Activated CD4-positive, alpha-beta T cell treated with anti-CD3 and anti-CD28 coated beads, Interleukin-2, amount 10 ng/mL, durations not matched to agents 7 days and 5 days (primary cell): ENCODE measurements around the gene BCKDHA. TPM values are rescaled to one million over a fixed set of nuclear protein-coding genes. Genes with fewer than 3 reads are reported as not detected.
"Not testable (repeated sequence)": the region's sequence is repeated elsewhere in the genome, so short reads cannot be mapped to it uniquely, and the experiment has no call there.

Source experiments
- CTCF ChIA-PET: fragments of 350-600 bp; sonication (Branson Sonifier 250); formaldehyde crosslinking; loops from one replicate; lab custom pipeline; 2021; ENCODE audit warnings: antibody characterized with exemption; lab: Charles Lee
- POLR2A ChIA-PET: fragments of 350-600 bp; sonication (Branson Sonifier 250); formaldehyde crosslinking; loops from one replicate; lab custom pipeline; 2021; ENCODE audit warnings: antibody characterized with exemption; lab: Charles Lee
- DNase-seq: peaks from one replicate; pipeline ENCODE4 v3.0.0-alpha.2; 2020
- H3K27ac Mint-ChIP-seq: one replicate; pipeline ENCODE4 v1.8.0; 2021; ENCODE audit warnings: mild to moderate bottlenecking, moderate library complexity, mixed read lengths
- H3K27me3 Mint-ChIP-seq: one replicate; pipeline ENCODE4 v1.8.0; 2021; ENCODE audit warnings: mixed read lengths
- H3K36me3 Mint-ChIP-seq: one replicate; pipeline ENCODE4 v1.8.0; 2021; ENCODE audit warnings: low read depth, mixed read lengths
- H3K4me1 Mint-ChIP-seq: one replicate; pipeline ENCODE4 v1.8.0; 2021; ENCODE audit warnings: mixed read lengths
- H3K4me3 Mint-ChIP-seq: one replicate; pipeline ENCODE4 v1.8.0; 2021; ENCODE audit warnings: mild to moderate bottlenecking, moderate library complexity, mixed read lengths
- H3K9me3 Mint-ChIP-seq: one replicate; pipeline ENCODE4 v1.8.0; 2021; ENCODE audit warnings: mixed read lengths
- total RNA-seq, 2 experiments: library from RNA; stranded (reverse); gene quantifications; one replicate each; pipeline ENCODE4 v1.2.3, GENCODE V29; 2021

Gene BCKDHA
- total RNA-seq, 2 experiments from 2014 or later: 12.7 TPM

DNA sequence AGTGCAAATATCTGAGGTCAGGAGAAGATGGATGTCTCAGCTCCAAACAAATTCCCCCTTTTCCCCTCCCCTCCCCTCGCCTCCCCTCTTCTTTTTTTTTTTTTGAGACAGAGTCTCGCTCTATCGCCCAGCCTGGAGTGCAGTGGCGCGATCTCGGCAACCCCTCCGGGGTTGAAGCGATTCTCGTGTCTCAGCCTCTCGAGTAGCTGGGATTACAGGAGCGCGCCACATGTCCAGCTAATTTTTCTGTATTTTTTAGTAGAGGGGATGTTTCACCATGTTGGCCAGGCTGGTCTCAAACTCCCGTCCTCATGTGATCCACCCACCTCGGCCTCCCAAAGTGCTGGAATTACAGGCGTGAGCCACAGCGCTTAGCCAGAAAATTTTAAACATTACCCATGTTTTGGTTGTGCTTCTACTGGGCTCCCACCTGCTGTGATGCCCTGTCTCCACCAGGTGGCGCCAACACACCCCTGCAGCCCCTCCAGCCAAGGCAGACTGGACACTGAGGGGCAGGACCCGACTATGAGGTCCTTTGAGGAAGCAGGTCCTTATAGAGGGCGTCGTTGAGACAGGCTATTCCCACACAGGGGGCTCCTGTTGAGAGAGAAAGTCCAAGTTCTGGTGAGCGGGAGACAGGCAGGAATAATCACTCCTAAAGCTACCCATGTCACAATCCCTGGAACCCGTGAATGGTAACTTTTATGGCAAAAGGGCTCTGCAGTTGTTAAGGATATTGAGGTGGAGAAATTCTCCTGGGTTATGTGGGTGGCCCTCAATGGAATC lies 51.7 kb downstream of the BCKDHA start:
- ChIA-PET CTCF (interaction anchor here (0.6 to 3.3 kb wide), 18 partner anchors 8 to 346 kb away, joined by 3 to 27 read pairs (median 4); partner anchors contain the start of gene DMAC2), POLR2A (interaction anchor here (0.6 kb wide), 1 partner anchor 100 kb away, joined by 3 read pairs; no protein-coding TSS in a partner anchor)
- H3K27ac Mint-ChIP-seq: no peak overlapping the region
- DNase-seq: peak; percentile 75
- peaks cover 33% of the 10 kb centered on the region for H3K4me1 Mint-ChIP-seq
- H3K36me3 Mint-ChIP-seq: no peaks in the 10 kb centered on the region
- peak overlapping the region; percentile 69 for H3K4me3 Mint-ChIP-seq
- H3K9me3 Mint-ChIP-seq: no peaks in the 10 kb centered on the region
- peaks cover 10% of the 10 kb centered on the region for H3K27me3 Mint-ChIP-seq

DNA sequence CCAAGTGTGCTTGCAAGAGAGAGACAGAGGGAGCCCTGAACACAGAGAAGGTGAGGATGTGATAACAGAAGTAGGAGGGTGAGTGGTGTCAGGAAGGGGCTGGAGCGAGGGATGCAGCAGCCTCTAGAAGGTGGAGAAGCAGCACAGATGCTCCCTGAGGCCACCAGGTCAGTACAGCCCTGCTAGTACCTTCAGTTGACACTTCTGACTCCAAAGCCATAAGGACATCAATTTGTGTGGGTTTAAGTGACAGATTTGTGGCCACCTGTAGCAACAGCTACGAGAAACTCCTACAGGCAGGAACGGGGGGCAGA lies 52.2 kb downstream of the BCKDHA start:
- ChIA-PET CTCF (interaction anchor here (0.6 to 3.3 kb wide), 17 partner anchors 11 to 229 kb away, joined by 3 to 27 read pairs (median 3); partner anchors contain the start of genes CEACAM21 and DMAC2), POLR2A (no interaction called here)
- DNase-seq: no peak
- Mint-ChIP-seq H3K36me3 (no peaks in the 10 kb centered on the region), H3K27me3 (peaks cover 10% of the 10 kb centered on the region), H3K27ac (no peak overlapping the region), H3K4me3 (no peak overlapping the region), H3K4me1 (peaks cover 34% of the 10 kb centered on the region), H3K9me3 (no peaks in the 10 kb centered on the region)

DNA sequence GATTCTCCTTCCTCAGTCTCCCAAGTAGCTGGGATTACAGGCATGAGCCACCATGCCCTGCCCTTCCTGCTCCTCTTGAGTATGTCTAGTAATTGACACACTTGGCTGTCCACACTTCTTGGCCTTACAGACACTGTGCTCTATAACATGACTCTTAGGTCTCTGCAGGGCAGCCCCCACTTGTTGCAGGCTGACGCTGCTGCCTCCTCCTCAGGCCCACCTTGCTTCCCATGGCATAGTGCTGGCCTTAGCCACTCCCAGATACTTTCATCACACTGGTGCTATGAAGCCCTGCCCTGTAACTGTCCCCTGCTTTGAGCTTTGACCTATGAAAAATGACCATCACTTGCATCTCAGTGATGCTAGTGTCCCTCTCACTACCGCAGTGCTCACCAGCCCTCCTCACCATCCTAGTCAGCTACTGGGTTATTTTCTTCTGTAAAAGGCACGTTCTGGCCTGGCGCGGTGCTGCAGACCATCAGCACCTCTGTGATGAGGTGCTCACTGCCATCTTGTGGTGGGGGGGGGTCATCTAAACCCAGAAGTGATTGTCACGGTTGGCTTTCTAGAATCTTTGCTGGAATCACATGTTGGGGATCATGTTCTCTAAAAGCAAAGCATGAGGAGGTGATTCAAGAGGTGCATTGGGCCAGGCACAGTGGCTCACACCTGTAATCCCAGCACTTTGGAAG lies 55.1 kb downstream of the BCKDHA start:
- ChIA-PET POLR2A (no interaction called here), CTCF (interaction anchor here (1.3 kb wide), 1 partner anchor 12 kb away, joined by 3 read pairs; no protein-coding TSS in a partner anchor)
- Mint-ChIP-seq H3K27me3 (peaks cover 6% of the 10 kb centered on the region), H3K36me3 (peaks cover 2% of the 10 kb centered on the region), H3K27ac (no peak overlapping the region), H3K4me3 (no peak overlapping the region), H3K4me1 (peaks cover 55% of the 10 kb centered on the region), H3K9me3 (no peaks in the 10 kb centered on the region)
- no peak for DNase-seq

DNA sequence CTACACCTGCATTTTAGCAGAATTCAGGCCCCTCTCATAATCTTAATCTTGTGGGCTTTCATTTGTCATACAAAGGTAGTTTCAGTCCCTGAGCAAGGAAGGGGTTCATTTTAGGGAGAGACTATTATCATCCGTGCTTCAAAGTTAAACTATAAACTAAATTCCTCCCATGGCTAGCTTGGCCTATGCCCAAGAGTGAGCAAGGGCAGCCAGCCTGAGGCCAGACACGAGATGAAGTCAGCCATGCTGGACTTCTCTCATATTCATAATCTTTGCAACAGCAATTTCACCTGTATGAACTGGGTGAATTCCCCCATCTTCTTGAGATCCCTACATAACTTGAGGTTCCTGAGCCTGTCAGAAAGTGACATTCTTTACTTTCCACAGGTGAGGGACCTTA lies 58.3 kb downstream of the BCKDHA start:
- Mint-ChIP-seq H3K27me3 (no peaks in the 10 kb centered on the region), H3K36me3 (peaks cover 2% of the 10 kb centered on the region), H3K27ac (no peak overlapping the region), H3K4me3 (no peak overlapping the region), H3K9me3 (no peaks in the 10 kb centered on the region), H3K4me1 (peaks cover 48% of the 10 kb centered on the region)
- ChIA-PET POLR2A (interaction anchor here (0.6 kb wide), 1 partner anchor 104 kb away, joined by 3 read pairs; no protein-coding TSS in a partner anchor), CTCF (interaction anchor here (0.8 to 2.2 kb wide), 4 partner anchors 9 to 115 kb away, joined by 3 to 8 read pairs (median 4); no protein-coding TSS in a partner anchor)
- no peak for DNase-seq

DNA sequence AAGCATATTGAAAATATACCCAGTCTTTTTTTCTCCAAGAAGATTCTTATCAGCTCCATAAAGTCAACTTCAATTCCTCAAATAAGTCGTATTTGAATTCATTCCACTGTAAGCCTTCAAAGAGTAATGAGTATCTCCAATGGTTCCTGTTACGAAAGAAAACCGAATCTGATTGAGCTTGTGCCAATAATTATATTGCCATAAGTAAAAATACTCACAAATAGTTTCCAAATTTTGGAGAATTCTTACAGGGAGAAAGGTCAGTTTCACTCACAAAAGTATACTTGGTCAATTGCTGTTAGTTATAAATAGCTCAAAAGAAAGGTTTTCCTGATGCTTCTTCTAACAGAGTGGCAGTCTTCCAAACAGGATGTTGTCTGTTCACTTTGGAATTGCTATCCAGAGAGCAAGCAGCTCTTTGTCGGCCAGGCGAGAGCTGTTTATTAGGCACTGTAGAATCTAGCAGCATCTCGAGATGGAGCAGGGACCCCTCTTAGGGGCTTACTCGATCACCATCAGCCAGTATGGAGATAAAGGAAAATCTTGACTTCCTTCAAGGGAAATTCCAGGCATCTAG lies 58.8 kb downstream of the BCKDHA start:
- ChIA-PET CTCF (interaction anchor here (0.8 to 2.2 kb wide), 8 partner anchors 8 to 1013 kb away, joined by 3 to 8 read pairs (median 4); no protein-coding TSS in a partner anchor), POLR2A (interaction anchor here (0.5 to 1.0 kb wide), 3 partner anchors 104 to 403 kb away, joined by 3 to 5 read pairs (median 3); partner anchors contain the start of gene RPS19)
- peak overlapping the region; percentile 38 for H3K4me3 Mint-ChIP-seq
- DNase-seq: no peak
- peaks cover 4% of the 10 kb centered on the region for H3K27me3 Mint-ChIP-seq
- peaks cover 48% of the 10 kb centered on the region for H3K4me1 Mint-ChIP-seq
- no peaks in the 10 kb centered on the region for H3K9me3 Mint-ChIP-seq
- H3K36me3 Mint-ChIP-seq: peaks cover 2% of the 10 kb centered on the region
- H3K27ac Mint-ChIP-seq: peak overlapping the region; percentile 54

DNA sequence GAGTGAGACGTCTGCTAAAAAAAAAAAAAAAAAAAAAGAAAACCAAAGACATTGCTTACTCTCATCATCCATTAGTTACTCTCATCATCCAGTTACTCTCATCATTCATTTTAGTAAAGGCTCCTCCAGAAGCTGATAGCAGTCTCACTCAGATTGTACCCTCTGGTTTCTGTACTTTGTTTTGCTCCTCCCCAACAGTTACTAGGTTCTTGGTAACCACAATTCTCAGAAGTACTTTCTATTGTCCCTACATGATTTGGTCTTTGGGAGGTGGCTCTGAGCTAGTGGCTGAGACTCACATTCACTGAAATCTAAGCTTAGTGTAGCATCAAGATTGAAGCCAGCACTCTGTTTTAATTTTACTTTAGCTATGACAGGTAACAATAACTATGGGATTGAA lies 59.6 kb downstream of the BCKDHA start:
- H3K4me1 Mint-ChIP-seq: peaks cover 48% of the 10 kb centered on the region
- H3K36me3 Mint-ChIP-seq: peaks cover 2% of the 10 kb centered on the region
- ChIA-PET POLR2A (interaction anchor here (0.5 to 1.0 kb wide), 2 partner anchors 313 to 403 kb away, joined by 3 to 5 read pairs; partner anchors contain the start of gene RPS19), CTCF (interaction anchor here (0.6 to 2.2 kb wide), 7 partner anchors 9 to 1014 kb away, joined by 3 to 8 read pairs (median 4); partner anchors contain the start of gene DMAC2)
- peak; percentile 48 for DNase-seq
- H3K4me3 Mint-ChIP-seq: peak overlapping the region; percentile 38
- H3K9me3 Mint-ChIP-seq: no peaks in the 10 kb centered on the region
- peaks cover 8% of the 10 kb centered on the region for H3K27me3 Mint-ChIP-seq
- H3K27ac Mint-ChIP-seq: peak overlapping the region; percentile 26

DNA sequence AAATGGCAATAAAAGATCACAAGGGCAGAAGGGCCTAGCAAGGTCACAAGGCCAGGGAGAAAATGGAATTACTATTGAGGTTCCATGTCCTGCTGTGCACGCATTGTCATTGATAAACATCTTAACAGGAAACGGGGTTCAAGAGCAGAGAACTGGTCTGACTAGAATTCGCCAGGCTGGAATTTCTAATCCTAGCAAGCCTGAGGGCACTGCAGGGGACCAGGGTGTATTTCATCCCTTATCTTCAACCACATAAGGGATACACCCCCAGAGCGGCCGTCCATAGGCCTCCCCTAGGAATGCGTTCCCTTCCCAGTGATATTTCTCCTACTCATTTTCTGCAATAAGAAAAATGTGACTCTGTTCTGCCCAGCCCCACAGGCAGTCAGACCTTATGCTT lies 64.9 kb downstream of the BCKDHA start:
- Mint-ChIP-seq H3K27me3 (peaks cover 11% of the 10 kb centered on the region), H3K9me3 (no peaks in the 10 kb centered on the region), H3K4me1 (peaks cover 24% of the 10 kb centered on the region), H3K36me3 (no peaks in the 10 kb centered on the region), H3K4me3 (no peak overlapping the region), H3K27ac (no peak overlapping the region)
- CTCF ChIA-PET: no interaction called here
- DNase-seq: no peak
- POLR2A ChIA-PET: no interaction called here

DNA sequence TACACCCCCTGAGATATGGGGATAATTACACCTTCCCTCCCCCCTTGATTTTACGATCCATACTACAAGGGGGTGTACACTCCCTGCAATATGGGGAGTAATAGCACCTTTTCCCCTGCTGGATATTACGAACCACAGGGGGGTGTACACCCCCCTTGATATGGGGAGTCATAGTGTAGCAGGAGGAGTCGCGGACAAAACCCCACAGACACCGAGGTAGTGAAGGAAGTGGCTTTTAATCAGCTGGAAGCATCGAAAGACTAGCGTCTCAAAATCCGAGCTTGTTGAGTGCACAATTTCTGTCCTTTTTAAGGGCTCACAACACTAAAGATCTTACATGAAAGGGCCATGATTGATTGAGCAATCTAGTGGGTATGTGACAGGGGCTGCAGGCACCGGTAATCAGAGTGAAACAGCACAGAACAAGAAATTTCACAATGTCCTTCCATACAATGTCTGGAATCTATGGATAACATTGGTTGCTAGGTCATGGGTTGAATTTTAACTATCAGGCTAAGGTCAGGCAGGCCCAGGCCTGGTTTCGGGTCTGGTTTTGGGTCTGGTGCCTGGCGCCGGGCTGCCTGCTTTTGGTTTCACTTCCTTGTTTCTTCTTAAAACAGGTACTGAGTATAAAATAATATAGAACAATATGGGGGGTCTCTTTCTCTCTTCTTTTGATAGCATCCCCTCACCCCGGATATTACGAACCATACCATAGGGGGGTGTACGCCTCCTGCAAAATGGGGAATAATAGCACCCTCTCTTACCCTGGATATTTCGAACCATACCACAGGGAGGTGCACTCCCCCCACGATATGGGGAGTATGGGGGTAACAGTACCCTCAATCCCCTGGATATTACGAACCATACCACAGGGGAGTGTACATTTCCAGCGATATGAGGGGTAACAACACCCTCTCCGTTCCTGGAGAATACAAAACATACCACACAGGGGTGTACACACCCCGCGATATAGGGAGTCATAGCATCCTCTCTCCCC lies 65.9 kb downstream of the BCKDHA start:
- H3K4me3 Mint-ChIP-seq: peak overlapping the region; percentile 17
- peaks cover 14% of the 10 kb centered on the region for H3K27me3 Mint-ChIP-seq
- H3K36me3 Mint-ChIP-seq, CTCF ChIA-PET, POLR2A ChIA-PET, DNase-seq, H3K9me3 Mint-ChIP-seq: not testable (repeated sequence)
- H3K27ac Mint-ChIP-seq: peak overlapping the region; percentile 80
- H3K4me1 Mint-ChIP-seq: peaks cover 13% of the 10 kb centered on the region

Other genes starting within 250 kb of the BCKDHA start
- gene CYP2S1, start 204.6 kb upstream of the BCKDHA start, total RNA-seq: under 1 TPM; 0.17 to 0.27 TPM
- gene AXL, start 178.6 kb upstream of the BCKDHA start, total RNA-seq: under 1 TPM; 0.06 to 0.20 TPM
- gene HNRNPUL1, start 133.4 kb upstream of the BCKDHA start, total RNA-seq: 100 to 1,000 TPM; 333 to 348 TPM
- gene CCDC97, start 87.6 kb upstream of the BCKDHA start, total RNA-seq: 10 to 100 TPM; 50.4 to 51.7 TPM
- 100 to 1,000 TPM; 194 TPM for gene TGFB1, start 43.9 kb upstream of the BCKDHA start, total RNA-seq
- 10 to 100 TPM; 11.6 to 11.7 TPM for gene B9D2, start 33.7 kb upstream of the BCKDHA start, total RNA-seq
- gene TMEM91, start 21.3 kb upstream of the BCKDHA start, total RNA-seq: 1 to 10 TPM; 5.4 to 5.6 TPM
- 10 to 100 TPM; 21.1 to 26.9 TPM for gene EXOSC5, start 459 bp upstream of the BCKDHA start, total RNA-seq
- 1 to 10 TPM; 2.1 to 2.2 TPM for gene B3GNT8, start 29.6 kb downstream of the BCKDHA start, total RNA-seq
- gene DMAC2, start 42.1 kb downstream of the BCKDHA start, total RNA-seq: 10 to 100 TPM; 48.9 to 54.1 TPM
- not detected for gene ERICH4, start 45.3 kb downstream of the BCKDHA start, total RNA-seq
- gene CEACAM21, start 178.3 kb downstream of the BCKDHA start, total RNA-seq: 10 to 100 TPM; 72.0 to 78.3 TPM
- not detected for gene CEACAM4, start 229.3 kb downstream of the BCKDHA start, total RNA-seq